T-helper 22 cell (primary cell): Measurements from ENCODE around the gene PNPLA2.

Experiments
- DNase-seq: peaks from one replicate; pipeline ENCODE4 v3.0.0-alpha.2; 2020; ENCODE audit warnings: low read depth

Gene PNPLA2

DNA sequence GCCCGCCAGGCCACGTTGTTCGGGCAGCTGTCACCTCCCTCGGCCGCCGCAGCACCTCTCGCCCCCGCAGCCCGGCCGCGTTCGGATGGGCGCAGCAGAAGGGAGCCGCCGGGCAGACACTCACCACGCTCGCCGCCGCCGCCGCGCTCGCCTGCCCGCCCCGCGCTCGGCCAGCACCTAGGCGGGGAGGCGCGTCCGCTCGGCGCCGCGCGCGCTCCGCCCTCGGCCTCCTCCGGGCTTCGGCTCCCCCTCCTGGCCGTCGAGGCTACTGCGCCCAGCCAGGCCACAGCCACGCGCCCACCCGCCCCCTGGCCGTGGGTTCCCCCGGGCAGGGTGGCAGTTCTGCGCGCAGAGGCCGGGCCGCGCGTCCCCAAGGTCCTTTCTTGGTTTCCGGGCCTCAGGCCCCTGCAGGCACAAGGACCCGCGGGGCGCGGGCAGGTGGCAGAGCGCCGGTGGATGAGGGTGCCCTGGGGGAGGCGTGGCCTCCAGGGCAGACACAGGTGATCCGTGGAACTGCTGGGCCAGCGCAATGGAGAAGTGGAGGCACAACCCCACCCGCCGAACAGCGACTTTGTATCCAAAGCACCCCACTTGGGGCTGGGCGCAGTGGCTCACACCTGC is 20.5 kb upstream of the PNPLA2 start, which contains the start of gene SLC25A22:
SLC25A22 (minus strand) TSS at position 189 of the 621 bp plus-strand sequence. CDS start 3,275 bp downstream, outside the sequence.
- DNase-seq = peak; percentile 65

DNA sequence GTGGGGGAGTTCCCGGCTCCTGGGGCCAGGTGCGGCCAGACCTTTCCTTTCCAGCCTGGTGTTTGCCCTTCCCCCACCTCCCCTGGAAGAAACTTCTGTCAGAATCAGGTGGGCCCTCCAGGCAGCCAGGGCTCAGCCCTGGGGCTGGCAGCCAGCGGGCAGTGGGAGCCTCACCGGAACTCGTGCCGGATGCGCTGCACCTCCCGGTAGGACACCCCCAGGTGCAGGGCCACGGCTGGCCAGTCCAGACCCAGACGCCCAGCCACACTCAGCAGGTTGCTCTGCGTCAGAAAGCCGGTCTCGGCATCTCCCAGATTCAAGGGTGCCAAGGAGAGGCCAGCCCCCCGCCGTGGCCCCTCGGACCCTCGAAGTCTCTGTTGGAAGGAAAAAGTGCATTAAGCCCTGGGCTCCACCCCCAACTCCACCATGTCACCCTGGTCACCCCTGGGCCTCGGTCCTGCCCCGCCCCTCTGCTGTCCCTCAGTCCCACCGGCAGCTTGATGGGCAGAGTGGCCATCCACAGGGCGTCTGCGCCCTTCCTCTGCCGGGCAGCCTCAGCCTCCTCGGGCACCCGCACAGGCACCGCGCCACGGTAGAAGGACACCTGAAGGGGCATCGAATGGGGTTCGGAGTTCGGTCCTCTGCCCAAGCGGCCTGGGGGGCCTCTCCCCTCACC is 18.9 kb upstream of the PNPLA2 start:
- no peak for DNase-seq

DNA sequence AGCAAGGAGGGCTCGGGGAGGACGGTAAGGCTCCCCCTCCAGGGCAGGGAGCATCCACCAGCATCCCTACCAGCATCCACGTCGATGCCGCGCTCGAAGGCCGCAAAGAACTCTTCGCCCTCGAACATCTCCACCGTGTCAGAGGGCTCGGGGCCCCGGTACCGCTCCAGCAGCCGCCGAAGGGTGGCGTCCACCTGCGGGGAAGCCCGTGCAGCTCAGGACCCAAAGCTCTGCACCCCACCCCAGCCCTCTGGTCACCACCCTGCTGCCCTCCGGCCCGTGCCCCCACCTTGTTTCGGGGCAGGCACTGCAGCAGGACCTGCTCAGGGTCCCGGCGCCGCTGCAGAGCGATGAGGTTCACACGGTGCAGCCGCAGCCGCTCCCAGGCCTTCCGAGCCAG is 18.2 kb upstream of the PNPLA2 start:
- DNase-seq = no peak

DNA sequence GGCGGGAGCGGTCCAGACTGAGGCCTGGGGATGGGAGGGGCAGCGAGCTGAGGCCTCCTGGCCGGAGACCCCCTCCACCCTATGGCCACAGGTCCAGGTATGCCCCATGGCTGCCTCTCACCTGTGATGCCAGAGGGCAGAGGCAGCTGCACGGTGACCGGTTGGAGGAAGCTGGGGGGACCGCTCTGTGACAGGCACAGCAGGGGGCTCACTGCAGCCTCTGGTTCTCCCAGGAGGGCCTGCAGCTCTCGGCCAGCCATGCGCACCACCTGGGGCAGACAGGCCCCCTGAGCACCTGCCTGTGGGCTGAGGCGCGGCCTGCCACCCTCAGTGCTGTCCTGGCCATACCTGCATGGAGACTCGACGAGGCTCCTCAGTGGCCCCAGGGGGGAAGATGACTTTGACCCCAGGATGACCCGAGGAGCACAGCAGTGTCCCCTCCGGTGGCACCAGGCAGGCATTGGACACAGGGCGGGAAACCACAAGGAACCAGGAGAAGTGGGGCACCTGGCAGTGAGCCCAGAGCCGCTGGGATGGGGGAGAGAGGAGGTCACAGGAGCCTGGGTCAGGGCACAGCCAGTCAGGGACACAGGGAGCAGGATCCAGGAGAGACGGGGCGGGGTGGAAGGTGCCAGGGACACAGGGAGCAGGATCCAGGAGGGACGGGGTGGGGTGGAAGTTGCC is 17.5 kb upstream of the PNPLA2 start:
- DNase-seq = no peak

DNA sequence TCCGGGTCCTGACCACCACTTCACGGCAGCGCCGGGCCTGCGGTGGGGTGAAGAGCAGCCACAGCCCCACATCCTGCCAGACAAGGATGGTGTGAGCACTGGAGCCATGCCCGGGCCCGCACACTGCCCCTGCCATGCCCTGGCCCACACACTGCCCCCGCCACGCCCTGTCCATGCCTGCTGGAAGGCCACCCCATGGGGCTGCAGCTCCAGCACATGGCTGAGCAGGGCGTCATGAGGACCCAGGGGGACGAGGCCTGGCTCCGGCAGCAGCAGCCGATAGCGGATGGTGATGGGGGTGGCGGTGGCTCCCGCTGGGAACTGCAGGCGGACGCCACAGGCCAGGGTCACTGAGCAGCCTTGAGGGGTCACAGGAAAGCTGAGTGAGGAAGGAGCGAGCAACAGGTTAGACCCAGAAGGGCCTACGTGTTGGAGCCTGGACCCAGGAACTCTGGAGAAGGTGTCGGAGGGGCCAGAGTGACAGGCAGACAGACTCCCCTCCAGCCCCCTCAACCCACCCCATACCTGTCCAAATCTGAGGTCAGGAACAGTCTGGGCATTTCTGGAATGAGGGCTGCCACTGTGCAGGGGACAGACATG is 16.6 kb upstream of the PNPLA2 start:
- DNase-seq = no peak

DNA sequence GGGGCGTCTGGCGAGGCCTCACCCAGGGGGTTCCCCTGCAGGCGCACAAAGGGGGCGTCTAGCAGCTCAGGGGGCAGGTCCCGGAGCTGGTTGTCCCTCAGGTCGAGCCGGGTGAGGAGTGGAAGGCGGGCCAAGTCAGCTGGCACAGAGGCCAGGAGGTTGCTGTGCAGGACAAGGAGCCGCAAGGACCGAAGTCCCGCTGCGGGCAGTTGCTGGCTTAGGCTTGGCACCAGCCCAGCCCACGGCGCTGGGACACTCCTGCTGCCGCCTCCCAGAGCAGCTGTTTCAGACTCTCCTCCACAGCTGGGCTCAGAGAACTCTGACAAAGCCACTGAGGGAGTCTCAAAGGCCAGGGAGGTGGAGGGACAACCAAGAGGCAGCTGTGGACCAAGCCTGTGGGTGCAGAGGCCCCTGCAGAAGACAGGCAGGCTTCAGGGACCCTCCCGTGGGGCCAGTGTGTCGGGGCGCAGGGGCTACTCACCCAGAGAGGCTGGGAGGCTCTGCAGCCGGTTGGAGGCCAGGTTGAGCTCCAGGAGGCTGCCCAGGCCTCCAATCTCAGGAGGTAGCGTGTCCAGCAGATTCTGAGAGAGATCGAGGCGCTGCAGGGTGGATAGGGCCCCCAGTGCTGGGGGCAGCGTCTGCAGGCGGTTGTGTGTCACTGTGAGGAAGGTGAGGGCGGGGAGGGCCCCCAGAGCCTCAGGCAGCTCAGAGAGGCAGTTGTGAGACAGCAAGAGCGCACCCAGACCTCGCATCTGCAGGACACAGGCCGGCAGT is 15.8 kb upstream of the PNPLA2 start:
- DNase-seq = no peak

DNA sequence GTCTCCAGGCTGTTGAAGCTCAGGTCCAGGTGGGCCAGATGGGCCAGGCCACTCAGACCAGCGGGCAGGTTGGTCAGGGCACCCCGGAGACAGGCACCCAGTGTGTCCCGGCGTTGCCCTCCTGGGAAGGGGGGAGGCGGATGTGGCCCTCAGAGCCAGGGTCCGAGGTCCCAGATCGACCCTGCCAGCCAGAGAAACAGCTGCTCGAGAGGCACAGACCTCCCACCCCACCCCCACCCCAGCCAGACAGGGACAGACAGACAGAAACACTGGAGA is 15.3 kb upstream of the PNPLA2 start:
- no peak for DNase-seq

DNA sequence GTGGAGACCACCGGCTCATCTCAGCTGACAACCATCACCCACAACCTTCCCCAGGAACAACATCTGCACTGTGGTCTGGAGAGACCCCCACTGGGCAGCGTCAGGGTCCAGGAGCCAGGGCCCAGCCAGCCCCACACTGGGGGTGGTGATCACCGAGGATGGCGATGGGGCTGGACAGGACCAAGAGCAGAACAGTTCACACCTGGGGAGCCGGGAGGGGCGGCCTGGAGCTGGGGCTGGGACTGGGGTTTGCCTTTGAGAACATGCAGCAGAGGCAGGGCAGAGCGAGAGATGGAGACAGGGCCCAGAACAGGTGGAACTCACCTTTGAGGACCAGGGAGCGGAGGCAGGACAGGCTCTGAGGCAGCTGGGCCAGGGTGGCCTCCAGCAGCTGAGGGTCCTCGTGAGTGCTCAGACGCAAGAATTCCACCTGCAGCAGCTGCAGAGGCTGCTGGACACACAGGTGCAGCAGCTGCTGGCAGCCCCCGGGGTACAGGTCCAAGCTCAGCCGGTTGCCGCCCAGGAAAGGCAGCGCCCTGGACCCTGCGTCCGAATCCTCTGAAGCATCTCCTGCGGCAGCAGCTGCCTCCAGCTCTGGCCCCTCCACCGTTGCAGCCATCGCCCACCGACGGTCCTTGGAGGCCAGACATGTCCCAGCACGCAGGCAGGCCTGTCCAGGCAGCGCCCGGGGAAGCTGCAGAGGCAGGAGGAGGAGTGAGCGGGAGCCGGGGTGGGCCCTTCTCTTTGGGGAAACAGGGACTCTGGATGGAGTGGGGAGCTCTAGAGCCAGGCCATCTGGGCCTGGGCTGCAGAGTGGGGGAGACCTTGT is 14.7 kb upstream of the PNPLA2 start:
- no peak for DNase-seq

DNA sequence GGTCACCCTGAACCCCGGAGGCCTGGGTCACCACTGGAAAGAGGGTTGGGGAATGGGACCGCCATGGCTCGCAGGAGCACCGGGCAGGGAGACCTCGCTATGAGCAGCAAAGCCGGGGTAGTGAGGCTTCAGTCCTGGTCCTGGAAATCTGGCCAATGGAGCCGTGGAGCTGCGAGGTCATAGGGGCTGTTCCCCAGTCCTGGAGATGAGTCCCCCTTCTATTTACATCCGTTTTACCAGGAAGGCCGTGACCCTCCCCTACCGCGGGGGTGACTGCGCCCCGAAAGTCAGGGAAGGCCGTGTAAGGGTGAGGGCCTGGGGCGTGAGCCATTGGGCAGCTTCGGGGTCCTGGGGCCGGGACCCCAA is 14.1 kb upstream of the PNPLA2 start:
- DNase-seq = no peak

DNA sequence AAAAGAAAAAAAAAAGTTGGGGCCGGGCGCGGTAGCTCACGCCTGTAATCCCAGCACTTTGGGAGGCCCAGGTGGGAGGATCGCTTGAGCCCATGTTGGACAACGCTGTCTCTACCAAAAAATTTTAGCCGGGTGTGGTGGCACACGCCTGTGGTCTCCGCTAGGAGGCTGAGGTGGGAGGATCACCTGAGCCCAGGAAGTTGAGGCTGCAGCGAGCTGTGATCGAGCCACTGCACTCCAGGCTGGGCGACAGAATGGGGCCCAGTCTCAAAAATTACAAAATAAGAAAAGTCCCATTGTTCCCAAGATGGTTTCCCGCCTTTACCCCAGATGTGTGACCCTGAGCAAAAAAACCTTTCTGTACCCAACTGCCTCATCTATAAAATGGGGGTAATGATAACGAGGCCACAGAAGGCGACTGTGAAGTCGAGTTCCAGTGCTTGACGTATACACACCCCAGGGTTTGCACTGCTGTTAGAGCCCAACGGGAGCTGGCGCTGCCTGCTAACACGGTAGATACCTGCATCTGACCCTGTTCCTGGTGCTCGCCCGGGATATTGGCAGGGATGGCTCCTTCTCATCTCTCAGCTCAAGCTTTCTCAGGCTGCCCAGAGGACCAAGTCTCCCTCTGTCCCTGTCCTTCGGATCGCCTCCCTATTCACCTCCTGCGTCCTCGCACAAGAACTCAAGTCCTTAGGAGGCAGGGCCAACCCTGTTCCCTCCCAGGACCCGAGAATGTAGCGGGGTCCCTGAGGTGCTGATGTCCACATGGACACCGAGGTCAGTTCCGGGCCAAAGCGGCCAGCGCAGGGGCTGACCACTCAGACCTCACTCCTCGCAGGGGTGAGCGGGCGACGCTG is 10.1 kb upstream of the PNPLA2 start:
- DNase-seq = no peak

DNA sequence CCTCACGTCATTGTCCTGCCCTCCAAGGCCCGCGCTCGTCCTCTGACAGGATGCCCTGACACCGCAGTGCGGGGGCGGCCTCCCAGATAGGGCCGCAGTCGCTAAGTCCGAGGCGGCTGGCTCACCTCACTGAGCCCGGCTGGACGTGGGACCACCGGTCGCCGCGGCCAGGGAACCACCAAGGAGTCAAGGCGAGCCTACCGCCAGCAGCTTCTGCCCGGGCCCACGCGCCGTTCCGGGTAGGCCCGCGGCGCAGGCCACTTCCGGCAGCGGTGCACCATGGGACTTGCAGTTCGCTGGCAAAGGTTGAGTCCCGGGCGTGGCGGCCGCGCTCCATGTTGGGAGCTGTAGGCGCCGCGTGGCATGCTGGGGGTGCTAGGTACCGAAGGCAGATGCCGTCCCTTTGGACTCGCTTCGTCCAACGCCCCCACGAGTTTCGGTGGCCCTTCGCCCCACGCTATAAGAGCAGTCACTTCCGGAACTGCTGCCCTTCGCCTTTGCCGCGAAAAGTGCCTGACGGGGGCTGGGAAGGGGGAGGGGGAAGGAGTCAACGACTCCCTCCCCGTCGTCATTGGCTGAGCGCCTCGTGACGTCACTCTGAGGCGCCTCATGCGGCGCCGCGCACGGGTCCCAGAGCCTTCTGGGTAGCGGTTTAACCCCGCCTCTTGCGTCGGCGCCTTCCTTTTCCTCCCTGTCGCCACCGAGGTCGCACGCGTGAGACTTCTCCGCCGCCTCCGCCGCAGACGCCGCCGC is 9.3 kb upstream of the PNPLA2 start, which contains the start of gene RPLP2:
RPLP2 (plus strand) TSS at position 681 of the 753 bp plus-strand sequence. CDS start 268 bp downstream, outside the sequence.
- DNase-seq = peak; percentile 95

DNA sequence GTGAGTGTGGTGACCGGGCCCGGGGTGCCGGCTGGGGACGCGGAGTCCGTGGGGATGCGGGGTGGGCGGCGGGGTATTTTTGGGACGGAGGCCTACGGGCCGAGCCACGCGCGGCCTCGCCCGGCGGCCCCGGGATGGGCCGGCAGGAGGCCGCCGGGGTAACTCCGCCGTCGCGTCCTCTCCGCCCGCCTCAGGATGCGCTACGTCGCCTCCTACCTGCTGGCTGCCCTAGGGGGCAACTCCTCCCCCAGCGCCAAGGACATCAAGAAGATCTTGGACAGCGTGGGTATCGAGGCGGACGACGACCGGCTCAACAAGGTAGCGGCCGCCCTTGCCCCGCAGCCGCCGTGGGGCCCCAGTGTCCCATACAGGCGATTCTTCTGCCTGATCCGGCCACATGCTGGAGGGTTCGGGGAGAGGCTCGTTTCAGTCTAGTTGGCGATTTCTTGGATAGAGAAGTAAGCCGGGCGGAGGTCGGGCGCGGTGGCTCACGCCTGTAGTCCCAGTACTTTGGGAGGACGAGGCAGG is 8.6 kb upstream of the PNPLA2 start:
- DNase-seq = no peak

DNA sequence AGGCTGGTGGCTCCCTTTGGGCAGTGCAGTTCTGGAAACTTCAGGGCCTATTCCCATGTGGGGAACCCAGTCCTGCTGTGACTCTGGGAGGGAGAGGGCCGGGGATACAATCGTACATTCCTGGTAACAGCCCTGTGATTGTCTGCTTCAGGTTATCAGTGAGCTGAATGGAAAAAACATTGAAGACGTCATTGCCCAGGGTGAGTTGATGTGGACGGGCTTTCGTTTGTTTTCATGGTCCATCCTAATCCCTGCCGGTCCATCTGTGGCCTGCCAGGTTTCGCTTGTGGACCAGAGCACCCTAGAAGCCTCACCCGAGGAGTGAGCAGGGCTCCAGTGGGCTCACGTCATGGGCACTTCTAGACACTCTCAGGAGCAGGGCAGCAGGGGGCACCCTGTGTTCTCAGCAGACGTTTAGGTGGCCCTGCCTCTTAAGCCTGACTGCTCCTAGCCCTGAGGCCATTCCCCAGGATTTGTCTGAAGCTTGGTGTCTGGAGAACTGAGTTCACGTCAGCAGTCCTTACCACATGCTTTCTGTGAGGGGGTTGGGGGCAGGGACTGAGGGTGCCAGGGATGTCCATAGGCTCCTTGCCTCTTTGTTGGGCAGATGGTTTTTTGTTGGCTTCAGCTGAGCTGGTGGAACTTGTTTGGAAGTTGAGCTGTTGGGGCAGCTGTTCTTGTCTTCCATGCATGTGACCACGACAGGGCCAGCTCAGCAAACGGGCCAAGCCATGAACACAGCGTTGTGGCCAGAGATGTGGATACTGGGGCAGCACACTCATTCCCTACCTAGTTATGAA is 7.1 kb upstream of the PNPLA2 start:
- DNase-seq = no peak

DNA sequence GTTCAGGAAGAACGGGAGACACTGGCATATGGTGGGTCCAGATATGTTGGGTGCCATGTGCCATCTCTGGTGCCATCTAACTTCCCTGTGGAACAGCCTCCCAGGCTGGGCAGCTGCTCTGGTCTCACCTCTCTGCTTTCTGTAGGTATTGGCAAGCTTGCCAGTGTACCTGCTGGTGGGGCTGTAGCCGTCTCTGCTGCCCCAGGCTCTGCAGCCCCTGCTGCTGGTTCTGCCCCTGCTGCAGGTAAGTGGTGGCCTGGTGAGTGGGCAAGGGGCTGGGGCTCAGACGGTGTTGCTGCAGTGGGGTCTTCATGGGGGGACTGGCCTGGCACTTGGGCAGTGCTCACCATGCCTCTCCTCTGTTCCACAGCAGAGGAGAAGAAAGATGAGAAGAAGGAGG is 6.3 kb upstream of the PNPLA2 start:
- DNase-seq = no peak

DNA sequence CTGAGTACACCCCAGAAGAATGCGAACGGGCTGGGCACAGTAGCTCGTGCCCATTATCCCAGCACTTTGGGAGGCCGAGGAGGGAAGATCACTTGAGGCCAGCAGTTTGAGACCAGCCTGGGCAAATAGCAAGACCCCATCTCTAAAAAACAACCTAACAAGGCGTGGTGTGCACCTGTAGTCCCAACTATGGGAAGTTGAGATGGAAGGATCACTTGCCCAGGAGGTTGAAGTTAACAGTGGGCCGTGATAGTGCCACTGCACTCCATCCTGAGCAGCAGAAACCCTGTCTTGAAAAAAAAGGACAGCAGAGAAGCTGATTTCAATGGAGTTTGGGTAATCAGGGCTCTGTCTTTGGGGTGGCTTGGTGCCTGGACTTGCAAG is 5.7 kb upstream of the PNPLA2 start:
- no peak for DNase-seq

DNA sequence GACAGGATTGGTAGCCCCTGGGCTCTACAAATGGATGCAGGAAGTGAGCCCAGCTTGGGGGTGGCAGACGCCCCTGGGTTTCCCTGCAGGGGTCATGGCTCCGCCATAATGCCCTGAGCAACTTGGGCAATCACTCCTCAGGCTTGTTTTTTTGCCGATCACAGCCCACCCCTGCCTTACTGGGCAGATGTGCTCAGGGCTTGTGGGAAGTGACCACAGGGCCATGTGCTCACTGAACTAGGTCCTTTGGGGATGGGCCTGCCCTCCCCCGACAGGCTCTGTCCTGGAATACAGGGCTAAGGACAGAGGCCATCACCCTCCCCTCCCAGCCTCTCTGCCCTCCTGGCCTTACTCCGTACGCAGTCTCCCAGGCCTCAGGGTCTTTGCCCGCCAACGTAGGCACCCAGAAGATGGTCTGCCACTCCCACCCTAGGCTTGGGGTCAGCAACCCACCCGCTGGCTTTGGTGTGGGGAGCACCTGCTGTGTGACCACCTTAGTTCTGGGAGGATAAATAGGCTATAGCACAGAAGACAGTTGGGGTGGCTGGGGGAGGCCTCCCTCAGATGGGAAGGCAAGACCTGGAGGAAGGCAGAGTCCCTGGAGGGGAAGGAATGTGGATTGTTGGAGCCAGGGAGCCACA is 5.1 kb upstream of the PNPLA2 start:
- DNase-seq = no peak

DNA sequence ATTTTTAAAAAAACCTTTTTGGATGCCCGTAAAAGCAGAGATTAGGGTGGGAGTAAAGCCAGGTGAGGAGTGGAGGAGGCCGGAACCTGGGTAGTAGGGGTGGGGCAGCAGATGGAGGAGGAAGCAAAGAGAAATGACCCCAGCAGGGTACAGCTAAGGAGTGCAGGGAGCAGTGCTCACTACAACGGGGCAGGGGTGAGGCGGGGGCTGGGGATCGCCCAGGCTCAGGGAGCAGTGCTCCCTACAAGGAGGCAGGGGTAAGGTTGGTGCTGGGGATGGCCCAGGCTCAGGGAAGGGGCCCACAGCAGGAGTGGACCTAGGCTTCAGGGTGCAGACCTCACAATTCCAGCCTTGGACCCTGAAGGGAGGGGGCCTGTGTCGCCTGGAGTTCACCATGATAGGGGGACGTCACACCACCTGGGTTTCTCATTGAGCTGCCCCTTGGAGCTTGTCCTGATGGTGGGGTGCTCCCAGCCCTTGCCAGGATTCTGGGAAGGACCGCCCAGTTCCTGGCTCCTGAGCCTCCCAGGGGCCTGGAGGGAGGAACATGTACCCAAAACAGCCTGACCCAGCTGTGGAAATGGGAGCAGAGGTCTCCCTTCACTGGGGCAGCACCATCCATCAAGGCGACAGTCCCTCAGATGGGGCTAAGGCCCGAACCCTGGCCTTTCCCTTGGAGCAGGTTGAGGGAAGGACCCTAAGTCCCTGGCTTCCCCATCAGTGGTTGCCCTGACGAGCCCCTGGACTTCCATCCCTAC is 2.9 kb upstream of the PNPLA2 start:
- DNase-seq = no peak

DNA sequence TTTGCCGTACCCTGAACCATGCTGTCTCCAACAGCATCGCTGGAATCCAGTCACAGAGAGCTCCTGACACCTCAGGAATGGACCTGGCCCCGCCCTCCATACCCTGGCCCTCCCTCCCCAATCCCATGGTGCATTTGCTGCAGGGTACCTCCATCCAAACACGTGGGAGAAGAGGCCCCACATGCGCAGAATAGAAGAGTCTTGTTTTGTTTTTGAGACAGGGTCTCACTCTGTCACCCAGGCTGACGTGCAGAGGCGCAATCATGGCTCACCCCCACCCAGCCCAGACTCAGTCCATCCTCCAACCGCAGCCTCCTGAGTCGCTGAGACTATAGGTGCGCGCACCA is 2.3 kb upstream of the PNPLA2 start:
- no peak for DNase-seq
